ENCODE measurements around the gene FOXN3. TPM values are rescaled to one million over a fixed set of nuclear protein-coding genes. Genes with fewer than 3 reads are reported as not detected.

Gene FOXN3
- total and polyA plus RNA-seq, 10 of the 15 experiments (the other 5 are each of a cell fraction or from before 2014, with no cell fraction given), result 4.5 to 68.9 (median 29.7) TPM

DNA sequence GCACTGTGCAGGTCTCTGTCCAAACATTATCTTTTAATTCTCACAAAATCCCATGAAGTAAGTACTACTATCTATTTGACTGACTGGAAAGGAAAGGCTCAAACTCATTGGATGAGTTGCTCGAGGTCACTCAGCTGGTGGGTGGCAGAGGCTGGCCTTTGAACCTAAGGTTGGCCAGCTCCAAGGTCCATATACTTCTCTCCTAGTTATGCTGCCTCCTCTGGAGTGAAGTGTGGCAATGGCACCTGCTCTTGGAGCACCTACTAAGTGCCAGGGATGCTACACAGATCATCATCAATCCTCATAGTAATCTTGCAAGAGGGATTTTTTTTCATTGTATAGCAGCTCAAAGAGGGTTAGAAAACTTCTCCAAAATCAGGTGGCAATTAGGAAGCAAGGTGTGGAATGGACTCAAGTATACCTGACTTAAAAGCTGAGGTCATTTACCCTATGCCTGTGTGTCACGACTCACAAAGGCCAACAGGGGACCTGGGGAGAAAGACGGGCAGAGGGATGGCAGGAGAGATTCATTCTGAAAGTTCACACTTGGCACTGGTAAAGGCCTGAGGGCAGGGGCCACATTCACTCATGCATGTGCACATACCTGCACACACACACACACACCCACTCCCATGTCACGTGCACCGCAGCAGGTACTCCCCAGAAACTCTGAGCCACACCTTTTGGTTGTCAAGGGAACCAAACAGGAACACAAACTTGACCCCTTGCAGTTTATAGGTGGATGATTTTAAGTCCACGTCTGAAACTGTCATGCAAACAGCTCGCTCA, 146.4 kb downstream of the FOXN3 start (continued):
- TF ChIP-seq, protein P1, sequence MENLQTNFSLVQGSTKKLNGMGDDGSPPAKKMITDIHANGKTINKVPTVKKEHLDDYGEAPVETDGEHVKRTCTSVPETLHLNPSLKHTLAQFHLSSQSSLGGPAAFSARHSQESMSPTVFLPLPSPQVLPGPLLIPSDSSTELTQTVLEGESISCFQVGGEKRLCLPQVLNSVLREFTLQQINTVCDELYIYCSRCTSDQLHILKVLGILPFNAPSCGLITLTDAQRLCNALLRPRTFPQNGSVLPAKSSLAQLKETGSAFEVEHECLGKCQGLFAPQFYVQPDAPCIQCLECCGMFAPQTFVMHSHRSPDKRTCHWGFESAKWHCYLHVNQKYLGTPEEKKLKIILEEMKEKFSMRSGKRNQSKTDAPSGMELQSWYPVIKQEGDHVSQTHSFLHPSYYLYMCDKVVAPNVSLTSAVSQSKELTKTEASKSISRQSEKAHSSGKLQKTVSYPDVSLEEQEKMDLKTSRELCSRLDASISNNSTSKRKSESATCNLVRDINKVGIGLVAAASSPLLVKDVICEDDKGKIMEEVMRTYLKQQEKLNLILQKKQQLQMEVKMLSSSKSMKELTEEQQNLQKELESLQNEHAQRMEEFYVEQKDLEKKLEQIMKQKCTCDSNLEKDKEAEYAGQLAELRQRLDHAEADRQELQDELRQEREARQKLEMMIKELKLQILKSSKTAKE (IDR thresholded peaks at IDR 0.05; ENCODE audit: low read depth, poor library complexity, severe bottlenecking), result no peak
- TF ChIP-seq, protein P2, sequence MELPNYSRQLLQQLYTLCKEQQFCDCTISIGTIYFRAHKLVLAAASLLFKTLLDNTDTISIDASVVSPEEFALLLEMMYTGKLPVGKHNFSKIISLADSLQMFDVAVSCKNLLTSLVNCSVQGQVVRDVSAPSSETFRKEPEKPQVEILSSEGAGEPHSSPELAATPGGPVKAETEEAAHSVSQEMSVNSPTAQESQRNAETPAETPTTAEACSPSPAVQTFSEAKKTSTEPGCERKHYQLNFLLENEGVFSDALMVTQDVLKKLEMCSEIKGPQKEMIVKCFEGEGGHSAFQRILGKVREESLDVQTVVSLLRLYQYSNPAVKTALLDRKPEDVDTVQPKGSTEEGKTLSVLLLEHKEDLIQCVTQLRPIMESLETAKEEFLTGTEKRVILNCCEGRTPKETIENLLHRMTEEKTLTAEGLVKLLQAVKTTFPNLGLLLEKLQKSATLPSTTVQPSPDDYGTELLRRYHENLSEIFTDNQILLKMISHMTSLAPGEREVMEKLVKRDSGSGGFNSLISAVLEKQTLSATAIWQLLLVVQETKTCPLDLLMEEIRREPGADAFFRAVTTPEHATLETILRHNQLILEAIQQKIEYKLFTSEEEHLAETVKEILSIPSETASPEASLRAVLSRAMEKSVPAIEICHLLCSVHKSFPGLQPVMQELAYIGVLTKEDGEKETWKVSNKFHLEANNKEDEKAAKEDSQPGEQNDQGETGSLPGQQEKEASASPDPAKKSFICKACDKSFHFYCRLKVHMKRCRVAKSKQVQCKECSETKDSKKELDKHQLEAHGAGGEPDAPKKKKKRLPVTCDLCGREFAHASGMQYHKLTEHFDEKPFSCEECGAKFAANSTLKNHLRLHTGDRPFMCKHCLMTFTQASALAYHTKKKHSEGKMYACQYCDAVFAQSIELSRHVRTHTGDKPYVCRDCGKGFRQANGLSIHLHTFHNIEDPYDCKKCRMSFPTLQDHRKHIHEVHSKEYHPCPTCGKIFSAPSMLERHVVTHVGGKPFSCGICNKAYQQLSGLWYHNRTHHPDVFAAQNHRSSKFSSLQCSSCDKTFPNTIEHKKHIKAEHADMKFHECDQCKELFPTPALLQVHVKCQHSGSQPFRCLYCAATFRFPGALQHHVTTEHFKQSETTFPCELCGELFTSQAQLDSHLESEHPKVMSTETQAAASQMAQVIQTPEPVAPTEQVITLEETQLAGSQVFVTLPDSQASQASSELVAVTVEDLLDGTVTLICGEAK (IDR thresholded peaks at IDR 0.05; ENCODE audit: borderline replicate concordance), result no peak
- TF ChIP-seq IKZF1 (conservative IDR thresholded peaks at IDR 0.05) (peak; percentile 30; the same call in 1 of the 2 replicates), SP1 (IDR thresholded peaks at IDR 0.05; ENCODE audit: low read depth, low read length) (no peak), NFYA (IDR thresholded peaks at IDR 0.05; ENCODE audit: borderline replicate concordance, low read depth, low read length) (no peak)
- TF ChIP-seq, protein P3, sequence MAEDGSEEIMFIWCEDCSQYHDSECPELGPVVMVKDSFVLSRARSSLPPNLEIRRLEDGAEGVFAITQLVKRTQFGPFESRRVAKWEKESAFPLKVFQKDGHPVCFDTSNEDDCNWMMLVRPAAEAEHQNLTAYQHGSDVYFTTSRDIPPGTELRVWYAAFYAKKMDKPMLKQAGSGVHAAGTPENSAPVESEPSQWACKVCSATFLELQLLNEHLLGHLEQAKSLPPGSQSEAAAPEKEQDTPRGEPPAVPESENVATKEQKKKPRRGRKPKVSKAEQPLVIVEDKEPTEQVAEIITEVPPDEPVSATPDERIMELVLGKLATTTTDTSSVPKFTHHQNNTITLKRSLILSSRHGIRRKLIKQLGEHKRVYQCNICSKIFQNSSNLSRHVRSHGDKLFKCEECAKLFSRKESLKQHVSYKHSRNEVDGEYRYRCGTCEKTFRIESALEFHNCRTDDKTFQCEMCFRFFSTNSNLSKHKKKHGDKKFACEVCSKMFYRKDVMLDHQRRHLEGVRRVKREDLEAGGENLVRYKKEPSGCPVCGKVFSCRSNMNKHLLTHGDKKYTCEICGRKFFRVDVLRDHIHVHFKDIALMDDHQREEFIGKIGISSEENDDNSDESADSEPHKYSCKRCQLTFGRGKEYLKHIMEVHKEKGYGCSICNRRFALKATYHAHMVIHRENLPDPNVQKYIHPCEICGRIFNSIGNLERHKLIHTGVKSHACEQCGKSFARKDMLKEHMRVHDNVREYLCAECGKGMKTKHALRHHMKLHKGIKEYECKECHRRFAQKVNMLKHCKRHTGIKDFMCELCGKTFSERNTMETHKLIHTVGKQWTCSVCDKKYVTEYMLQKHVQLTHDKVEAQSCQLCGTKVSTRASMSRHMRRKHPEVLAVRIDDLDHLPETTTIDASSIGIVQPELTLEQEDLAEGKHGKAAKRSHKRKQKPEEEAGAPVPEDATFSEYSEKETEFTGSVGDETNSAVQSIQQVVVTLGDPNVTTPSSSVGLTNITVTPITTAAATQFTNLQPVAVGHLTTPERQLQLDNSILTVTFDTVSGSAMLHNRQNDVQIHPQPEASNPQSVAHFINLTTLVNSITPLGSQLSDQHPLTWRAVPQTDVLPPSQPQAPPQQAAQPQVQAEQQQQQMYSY (CRISPR knock-in tag; IDR thresholded peaks at IDR 0.05), result no peak
- TF ChIP-seq, protein P4, sequence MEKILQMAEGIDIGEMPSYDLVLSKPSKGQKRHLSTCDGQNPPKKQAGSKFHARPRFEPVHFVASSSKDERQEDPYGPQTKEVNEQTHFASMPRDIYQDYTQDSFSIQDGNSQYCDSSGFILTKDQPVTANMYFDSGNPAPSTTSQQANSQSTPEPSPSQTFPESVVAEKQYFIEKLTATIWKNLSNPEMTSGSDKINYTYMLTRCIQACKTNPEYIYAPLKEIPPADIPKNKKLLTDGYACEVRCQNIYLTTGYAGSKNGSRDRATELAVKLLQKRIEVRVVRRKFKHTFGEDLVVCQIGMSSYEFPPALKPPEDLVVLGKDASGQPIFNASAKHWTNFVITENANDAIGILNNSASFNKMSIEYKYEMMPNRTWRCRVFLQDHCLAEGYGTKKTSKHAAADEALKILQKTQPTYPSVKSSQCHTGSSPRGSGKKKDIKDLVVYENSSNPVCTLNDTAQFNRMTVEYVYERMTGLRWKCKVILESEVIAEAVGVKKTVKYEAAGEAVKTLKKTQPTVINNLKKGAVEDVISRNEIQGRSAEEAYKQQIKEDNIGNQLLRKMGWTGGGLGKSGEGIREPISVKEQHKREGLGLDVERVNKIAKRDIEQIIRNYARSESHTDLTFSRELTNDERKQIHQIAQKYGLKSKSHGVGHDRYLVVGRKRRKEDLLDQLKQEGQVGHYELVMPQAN (conservative IDR thresholded peaks at IDR 0.05), result no peak
- TF ChIP-seq, protein P5, sequence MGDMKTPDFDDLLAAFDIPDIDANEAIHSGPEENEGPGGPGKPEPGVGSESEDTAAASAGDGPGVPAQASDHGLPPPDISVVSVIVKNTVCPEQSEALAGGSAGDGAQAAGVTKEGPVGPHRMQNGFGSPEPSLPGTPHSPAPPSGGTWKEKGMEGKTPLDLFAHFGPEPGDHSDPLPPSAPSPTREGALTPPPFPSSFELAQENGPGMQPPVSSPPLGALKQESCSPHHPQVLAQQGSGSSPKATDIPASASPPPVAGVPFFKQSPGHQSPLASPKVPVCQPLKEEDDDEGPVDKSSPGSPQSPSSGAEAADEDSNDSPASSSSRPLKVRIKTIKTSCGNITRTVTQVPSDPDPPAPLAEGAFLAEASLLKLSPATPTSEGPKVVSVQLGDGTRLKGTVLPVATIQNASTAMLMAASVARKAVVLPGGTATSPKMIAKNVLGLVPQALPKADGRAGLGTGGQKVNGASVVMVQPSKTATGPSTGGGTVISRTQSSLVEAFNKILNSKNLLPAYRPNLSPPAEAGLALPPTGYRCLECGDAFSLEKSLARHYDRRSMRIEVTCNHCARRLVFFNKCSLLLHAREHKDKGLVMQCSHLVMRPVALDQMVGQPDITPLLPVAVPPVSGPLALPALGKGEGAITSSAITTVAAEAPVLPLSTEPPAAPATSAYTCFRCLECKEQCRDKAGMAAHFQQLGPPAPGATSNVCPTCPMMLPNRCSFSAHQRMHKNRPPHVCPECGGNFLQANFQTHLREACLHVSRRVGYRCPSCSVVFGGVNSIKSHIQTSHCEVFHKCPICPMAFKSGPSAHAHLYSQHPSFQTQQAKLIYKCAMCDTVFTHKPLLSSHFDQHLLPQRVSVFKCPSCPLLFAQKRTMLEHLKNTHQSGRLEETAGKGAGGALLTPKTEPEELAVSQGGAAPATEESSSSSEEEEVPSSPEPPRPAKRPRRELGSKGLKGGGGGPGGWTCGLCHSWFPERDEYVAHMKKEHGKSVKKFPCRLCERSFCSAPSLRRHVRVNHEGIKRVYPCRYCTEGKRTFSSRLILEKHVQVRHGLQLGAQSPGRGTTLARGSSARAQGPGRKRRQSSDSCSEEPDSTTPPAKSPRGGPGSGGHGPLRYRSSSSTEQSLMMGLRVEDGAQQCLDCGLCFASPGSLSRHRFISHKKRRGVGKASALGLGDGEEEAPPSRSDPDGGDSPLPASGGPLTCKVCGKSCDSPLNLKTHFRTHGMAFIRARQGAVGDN (IDR thresholded peaks at IDR 0.05), result peak; percentile 47; the same call in 1 of the 2 replicates
- TF ChIP-seq, protein P6, sequence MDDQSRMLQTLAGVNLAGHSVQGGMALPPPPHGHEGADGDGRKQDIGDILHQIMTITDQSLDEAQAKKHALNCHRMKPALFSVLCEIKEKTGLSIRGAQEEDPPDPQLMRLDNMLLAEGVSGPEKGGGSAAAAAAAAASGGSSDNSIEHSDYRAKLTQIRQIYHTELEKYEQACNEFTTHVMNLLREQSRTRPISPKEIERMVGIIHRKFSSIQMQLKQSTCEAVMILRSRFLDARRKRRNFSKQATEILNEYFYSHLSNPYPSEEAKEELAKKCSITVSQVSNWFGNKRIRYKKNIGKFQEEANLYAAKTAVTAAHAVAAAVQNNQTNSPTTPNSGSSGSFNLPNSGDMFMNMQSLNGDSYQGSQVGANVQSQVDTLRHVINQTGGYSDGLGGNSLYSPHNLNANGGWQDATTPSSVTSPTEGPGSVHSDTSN (IDR thresholded peaks at IDR 0.05; ENCODE audit: insufficient replicate concordance, low read depth, low read length), result no peak
